ENCODE results near the gene KCNJ5.
"Not testable (repeated sequence)": the region's sequence is repeated elsewhere in the genome, so short reads cannot be mapped to it uniquely, and the experiment has no call there.

Gene KCNJ5

GRCh38 chr11:128909438-128910125 is 18.4 kb downstream of the KCNJ5 start:
- DNase-seq (ENCODE audit: low read depth in 4 of 4, low spot score in 1 of 4), result no peak

GRCh38 chr11:128910576-128910975 is 19.4 kb downstream of the KCNJ5 start:
- DNase-seq (ENCODE audit: low read depth in 4 of 4, low spot score in 1 of 4), result no peak

GRCh38 chr11:128911239-128911638 is 20.1 kb downstream of the KCNJ5 start:
- DNase-seq (ENCODE audit: low read depth in 4 of 4, low spot score in 1 of 4), result no peak

GRCh38 chr11:128911701-128912100 is 20.5 kb downstream of the KCNJ5 start:
- DNase-seq (ENCODE audit: low read depth in 4 of 4, low spot score in 1 of 4), result no peak

GRCh38 chr11:128913806-128914205 is 22.6 kb downstream of the KCNJ5 start:
- DNase-seq (ENCODE audit: low read depth in 4 of 4, low spot score in 1 of 4), result no peak

- no peak for DNase-seq (ENCODE audit: low read depth in 4 of 4, low spot score in 1 of 4)
These were observed 23.3 kb downstream of the KCNJ5 start for GRCh38 chr11:128914216-128915148.

GRCh38 chr11:128915149-128915521 is 24.0 kb downstream of the KCNJ5 start:
- no peak for DNase-seq (ENCODE audit: low read depth in 4 of 4, low spot score in 1 of 4)

- no peak for DNase-seq (ENCODE audit: low read depth in 4 of 4, low spot score in 1 of 4)
These were observed 24.9 kb downstream of the KCNJ5 start for GRCh38 chr11:128916037-128916572.

GRCh38 chr11:128916681-128917080 is 25.5 kb downstream of the KCNJ5 start:
- no peak for DNase-seq (ENCODE audit: low read depth in 4 of 4, low spot score in 1 of 4)

- no peak for DNase-seq (ENCODE audit: low read depth in 4 of 4, low spot score in 1 of 4)
These were observed 26.1 kb downstream of the KCNJ5 start for GRCh38 chr11:128917144-128917724.

- DNase-seq (ENCODE audit: low read depth in 4 of 4, low spot score in 1 of 4), result no peak
These were observed 28.1 kb downstream of the KCNJ5 start for GRCh38 chr11:128919216-128919615.

- DNase-seq (ENCODE audit: low read depth in 4 of 4, low spot score in 1 of 4), result not testable (repeated sequence)
These were observed 28.5 kb downstream of the KCNJ5 start for GRCh38 chr11:128919635-128920034.

- no peak for DNase-seq (ENCODE audit: low read depth in 4 of 4, low spot score in 1 of 4)
These were observed 29.5 kb downstream of the KCNJ5 start for GRCh38 chr11:128920666-128921065.

- DNase-seq (ENCODE audit: low read depth in 4 of 4, low spot score in 1 of 4), result no peak
These were observed 30.6 kb downstream of the KCNJ5 start for GRCh38 chr11:128921793-128922192.

- no peak for DNase-seq (ENCODE audit: low read depth in 4 of 4, low spot score in 1 of 4)
These were observed 32.9 kb downstream of the KCNJ5 start for GRCh38 chr11:128924104-128924503.

- no peak for DNase-seq (ENCODE audit: low read depth in 4 of 4, low spot score in 1 of 4)
These were observed 33.5 kb downstream of the KCNJ5 start for GRCh38 chr11:128924510-128925249.

GRCh38 chr11:128925250-128925600 is 34.1 kb downstream of the KCNJ5 start:
- DNase-seq (ENCODE audit: low read depth in 4 of 4, low spot score in 1 of 4), result no peak

- DNase-seq (ENCODE audit: low read depth in 4 of 4, low spot score in 1 of 4), result no peak
These were observed 34.8 kb downstream of the KCNJ5 start for GRCh38 chr11:128926000-128926399.

- DNase-seq (ENCODE audit: low read depth in 4 of 4, low spot score in 1 of 4), result no peak
These were observed 35.4 kb downstream of the KCNJ5 start for GRCh38 chr11:128926437-128927107.

GRCh38 chr11:128927108-128927461 is 35.9 kb downstream of the KCNJ5 start:
- DNase-seq (ENCODE audit: low read depth in 4 of 4, low spot score in 1 of 4), result no peak

Data from stimulated activated CD4-positive, alpha-beta T cell treated with anti-CD3 and anti-CD28 coated beads, Interleukin-1b, Interleukin-23, amount 100 ng/mL, for 24 hours (primary cell).